H1 (cell line): ENCODE measurements around the gene CORO7. TPM values are rescaled to one million over a fixed set of nuclear protein-coding genes. Genes with fewer than 3 reads are reported as not detected.

Experiments
- polyA plus RNA-seq, 7 experiments: library from polyadenylated mRNA; depleted of rRNA in 3 of 7; stranded (reverse) in 5 of 7; unstranded in 2 of 7; fragments of >200 nt in 5 of 7; fragments of 200-250 nt in 2 of 7; gene quantifications; 1 replicate in 5 of 7; 2 replicates in 1 of 7; 4 replicates in 1 of 7; pipeline versions ENCODE4 v1.2.1 to v1.2.3, GENCODE V29; 2011 to 2013; ENCODE audit warnings: missing spikeins in 2 of 7, mixed read lengths in 2 of 7
- total RNA-seq: library from RNA; stranded (reverse); fragmentation: NEBNext Ultra II Directional; extraction: Animal tissue kit (Norgen Biotek cat#: 25700); gene quantifications from 2 replicates; pipeline ENCODE4 v1.2.1, GENCODE V29; 2021
- TF ChIP-seq, protein P1 (sequence below), 3 experiments: IDR thresholded peaks; 1 replicate in 2 of 3; 2 replicates in 1 of 3; pipeline versions ENCODE4 v1.5.1 to v1.6.1; 2011; ENCODE audit warnings: low read length in 3 of 3, mild to moderate bottlenecking in 3 of 3, inconsistent platforms in 2 of 3, low read depth in 1 of 3, moderate library complexity in 1 of 3; ENCODE audit not compliant: insufficient read depth in 1 of 3; ENCODE audit errors: control extremely low read depth in 1 of 3

CORO7 gene
- total and polyA plus RNA-seq, 2 of the 8 experiments (the other 6 are each of a cell fraction or from before 2014, with no cell fraction given), result 25.2 to 29.8 TPM

DNA sequence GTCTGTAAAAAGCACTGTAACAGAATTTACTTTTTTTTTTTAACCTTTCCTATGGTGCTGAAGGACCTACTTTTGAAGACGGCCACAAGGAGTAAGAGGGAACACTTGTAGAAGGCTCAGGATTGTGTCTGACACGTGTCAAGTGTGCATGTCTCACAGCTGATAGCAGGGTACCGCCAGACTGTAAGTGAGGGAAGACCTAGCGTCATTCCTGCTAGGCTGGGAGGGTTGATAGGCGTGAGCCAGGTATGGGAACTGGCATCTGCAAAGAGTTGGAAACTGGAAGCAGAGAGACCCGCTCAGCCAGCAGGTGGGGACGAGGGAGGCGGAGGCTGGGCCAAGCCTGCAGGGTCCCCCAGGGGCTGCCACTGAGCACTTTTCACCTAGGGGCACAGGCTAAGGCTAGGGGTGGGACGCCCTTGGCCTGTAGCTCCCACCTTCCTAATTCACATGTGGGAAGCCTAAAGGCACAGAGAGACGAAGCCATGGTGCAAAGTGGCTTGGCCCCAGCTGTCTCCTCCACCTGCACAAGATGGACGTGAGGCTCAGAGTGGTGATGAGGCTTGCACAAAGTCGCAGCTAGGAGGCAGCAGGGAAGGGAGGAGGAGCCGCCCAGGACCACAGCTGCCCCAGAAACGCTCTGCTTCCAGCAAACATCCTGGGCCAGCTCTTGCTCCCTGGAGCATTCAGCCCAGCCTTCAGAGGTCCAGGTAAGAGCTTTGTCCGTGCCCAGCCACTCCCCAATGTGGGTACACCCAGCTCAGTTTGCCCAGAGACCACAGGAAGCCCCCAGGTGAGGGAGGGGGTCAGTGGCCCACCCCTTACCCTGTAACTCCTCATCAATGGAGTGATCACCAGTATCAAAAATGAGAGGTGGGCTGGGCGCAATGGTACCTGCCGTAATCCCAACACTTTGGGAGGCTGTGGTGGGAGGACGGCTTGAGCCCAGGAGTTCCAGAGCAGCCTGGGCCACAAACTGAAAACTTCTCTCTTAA, 25.8 kb downstream of the CORO7 start (continued):
- TF ChIP-seq, protein P1, sequence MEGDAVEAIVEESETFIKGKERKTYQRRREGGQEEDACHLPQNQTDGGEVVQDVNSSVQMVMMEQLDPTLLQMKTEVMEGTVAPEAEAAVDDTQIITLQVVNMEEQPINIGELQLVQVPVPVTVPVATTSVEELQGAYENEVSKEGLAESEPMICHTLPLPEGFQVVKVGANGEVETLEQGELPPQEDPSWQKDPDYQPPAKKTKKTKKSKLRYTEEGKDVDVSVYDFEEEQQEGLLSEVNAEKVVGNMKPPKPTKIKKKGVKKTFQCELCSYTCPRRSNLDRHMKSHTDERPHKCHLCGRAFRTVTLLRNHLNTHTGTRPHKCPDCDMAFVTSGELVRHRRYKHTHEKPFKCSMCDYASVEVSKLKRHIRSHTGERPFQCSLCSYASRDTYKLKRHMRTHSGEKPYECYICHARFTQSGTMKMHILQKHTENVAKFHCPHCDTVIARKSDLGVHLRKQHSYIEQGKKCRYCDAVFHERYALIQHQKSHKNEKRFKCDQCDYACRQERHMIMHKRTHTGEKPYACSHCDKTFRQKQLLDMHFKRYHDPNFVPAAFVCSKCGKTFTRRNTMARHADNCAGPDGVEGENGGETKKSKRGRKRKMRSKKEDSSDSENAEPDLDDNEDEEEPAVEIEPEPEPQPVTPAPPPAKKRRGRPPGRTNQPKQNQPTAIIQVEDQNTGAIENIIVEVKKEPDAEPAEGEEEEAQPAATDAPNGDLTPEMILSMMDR (IDR thresholded peaks at IDR 0.05; ENCODE audit: control extremely low read depth in 1 of 3, insufficient read depth in 1 of 3, low read depth in 1 of 3, low read length in 3 of 3), result peak in 2 of 3 experiments; percentile 38 to 76; a peak in 2 of 4 replicates
